NCI-H226 (cell line): Measurements from ENCODE around the gene GTF2H1.
"Not testable (repeated sequence)": the region's sequence is repeated elsewhere in the genome, so short reads cannot be mapped to it uniquely, and the experiment has no call there.

Experiments
- DNase-seq: peaks from one replicate; pipeline ENCODE4 v3.0.0-alpha.2; 2015

GTF2H1 gene

DNA sequence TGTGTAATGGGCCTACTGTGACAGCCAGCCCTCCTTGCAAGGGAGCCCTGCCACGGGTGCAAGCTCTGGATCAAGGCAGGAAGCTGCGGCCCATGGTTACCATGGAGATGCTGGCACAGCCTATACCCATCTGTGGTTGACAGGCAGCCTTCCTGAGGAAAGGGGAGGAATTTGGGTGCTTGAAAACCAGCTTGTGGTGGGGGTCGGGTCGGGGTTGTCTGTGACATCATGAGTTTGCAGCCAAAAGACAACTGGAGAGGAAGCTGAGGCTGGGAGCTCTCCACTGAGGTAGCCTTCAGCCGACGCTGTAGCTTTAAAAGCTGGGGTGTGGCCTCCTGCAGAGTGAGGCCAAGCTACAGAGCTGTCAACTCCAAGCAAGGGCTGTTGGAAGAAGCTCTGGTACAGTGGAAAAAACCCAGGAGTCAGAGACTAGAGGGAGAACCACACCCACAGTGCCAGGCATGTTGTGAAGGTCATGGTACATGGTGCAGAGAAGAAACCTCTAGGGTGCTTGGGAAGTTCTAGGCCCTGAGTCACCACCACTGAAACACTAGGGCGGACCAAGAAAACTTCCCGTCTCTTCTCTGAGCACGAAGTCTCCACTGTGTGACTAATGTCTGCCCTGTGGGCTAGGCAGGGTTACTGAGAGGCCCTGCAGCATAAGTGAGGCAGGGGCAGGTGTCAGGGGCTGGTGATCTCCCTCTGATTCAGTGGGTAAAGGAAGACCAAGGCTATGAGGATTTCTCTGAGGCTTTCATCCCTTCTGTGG is 61.2 kb downstream of the GTF2H1 start:
- DNase-seq: peak; percentile 100

DNA sequence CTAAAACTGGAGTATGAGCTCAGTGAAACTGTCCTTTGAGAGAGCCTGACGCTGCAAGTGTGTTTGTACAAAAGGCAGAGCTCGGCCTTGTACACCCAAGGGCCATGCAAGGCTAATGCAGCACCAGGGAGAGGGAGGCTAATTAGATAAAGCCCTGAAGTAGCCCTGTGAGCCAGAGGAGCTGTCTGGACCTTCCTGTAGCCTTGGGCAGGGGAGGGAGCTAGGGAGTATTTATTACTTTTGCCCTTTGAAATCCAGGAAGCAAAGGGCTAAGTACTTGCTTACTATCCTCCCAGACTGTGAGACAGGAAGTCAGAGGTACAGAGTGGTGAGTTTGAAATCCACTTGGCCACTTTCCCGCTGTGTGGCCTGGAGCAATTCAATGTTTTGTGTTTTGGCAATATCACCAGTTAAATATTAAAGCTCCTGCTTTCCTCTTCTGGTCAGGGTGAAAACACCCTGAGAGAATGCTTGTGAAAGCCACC is 61.8 kb downstream of the GTF2H1 start:
- DNase-seq: peak; percentile 94

DNA sequence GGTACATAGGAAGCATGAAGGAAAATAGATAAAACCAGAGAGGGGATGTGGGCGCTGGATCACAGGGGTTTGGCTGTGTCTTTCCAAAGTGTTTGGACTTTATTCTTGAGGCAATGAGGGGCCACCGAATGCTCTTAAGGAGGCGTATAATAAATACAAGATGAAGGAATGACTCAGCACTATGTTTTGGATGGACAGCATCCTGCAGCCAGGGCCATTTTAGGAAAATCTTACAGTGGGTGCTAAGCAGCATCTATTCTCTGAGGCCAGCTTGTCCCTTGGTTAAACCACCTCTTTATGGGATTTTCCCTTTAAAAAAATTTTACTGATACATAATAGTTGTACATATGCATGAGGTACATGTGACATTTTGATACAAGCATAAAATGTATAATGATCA is 67.7 kb downstream of the GTF2H1 start:
- no peak for DNase-seq

DNA sequence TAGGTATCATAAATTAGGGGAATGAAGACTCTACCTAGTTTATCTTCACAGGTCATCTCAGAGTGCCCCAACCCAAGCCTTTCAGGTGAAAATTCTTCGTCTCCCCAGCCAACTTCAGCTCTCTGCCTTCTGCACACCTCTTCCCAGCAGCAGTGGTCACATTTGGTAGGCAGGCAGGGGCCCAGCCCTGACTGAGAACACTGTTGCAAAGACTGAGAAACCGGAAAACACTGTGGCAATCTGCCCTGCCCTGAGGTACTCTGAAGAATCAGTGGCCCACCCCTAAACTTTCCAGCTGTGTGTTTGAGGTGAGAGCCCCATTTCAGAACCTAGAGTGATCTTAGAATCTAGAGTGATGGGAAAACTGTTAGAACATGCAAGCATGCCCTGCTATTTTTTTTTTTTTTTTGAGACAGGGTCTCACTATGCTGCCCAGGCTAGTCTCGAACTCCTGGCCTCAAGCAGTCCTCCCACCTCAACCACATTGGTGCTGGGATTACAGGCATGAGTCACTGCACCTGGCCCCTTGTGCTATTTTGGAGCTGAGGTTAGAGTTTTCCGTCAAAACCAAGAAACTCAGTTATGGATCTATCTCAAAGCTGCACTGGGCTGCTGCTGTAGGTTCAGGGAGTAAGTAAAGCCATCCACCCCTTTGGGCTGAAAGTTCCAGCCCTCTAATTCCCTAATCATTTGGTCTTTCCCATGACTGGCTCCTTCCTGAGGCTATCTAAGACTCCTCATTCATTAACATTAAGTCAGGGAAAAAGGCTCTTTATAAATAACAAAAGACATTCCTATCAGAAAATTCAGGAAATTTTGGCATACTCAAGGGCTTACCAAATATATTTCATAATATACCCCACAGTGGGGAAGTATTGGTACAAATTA is 70.3 kb downstream of the GTF2H1 start:
- no peak for DNase-seq

DNA sequence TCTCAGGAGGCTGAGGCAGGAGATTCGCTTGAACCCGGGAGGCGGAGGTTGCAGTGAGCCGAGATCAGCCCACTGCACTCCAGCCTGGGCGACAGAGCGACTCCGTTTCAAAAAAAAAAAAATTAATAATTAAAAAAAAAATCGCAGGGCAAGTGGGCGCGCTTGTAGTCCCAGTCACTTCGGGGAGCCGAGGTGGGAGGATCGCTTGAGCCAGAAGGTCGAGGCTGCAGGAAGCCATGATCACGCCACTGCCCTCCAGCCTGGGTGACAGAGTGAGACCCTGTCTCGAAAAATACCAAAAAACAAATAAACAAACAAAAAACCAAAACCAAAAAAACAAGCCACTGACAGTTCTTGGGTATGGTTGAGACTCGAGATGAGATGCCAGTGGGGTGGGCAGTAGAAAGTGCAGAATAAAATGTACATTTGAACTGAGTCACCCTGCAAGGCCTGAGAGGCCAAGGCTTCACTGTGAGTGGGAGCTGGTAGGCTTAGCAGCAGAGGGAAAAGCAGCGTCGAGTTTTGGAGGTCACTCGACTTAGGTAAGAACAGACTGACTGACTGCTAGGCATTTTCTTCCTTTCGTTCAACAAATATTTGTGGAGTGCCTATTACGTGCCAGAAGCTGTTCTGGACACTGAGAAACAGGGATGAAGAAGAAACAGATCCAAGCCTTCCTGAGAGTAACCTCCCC is 71.4 kb downstream of the GTF2H1 start:
- DNase-seq: no peak

DNA sequence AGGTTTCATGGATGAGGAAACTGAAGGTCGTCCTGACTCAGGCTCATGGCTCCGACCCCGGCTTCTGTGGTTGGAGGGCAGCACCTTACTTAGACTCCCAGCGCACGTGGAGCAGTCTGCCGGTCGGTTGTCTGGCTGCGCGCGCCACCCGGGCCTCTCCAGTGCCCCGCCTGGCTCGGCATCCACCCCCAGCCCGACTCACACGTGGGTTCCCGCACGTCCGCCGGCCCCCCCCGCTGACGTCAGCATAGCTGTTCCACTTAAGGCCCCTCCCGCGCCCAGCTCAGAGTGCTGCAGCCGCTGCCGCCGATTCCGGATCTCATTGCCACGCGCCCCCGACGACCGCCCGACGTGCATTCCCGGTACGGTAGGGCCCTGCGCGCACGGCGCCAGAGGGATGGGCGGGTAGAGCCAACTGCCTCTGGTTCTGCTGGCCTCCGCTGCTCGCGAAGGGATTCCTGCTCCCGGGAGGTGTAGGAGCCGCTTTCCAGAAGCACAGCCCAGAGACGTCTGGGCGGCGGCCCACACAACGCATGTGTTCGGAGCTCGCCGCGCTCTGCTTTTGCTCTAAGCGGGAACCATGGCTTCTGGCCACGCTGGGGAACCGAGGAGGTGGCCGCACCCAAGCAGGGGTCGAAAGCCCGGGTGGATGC is 72.0 kb downstream of the GTF2H1 start, which contains the start of gene LDHA:
TSS of gene LDHA (plus strand) at position 289 of the 653 bp plus-strand sequence. CDS start 2,280 bp downstream, outside the sequence.
- peak; percentile 97 for DNase-seq

DNA sequence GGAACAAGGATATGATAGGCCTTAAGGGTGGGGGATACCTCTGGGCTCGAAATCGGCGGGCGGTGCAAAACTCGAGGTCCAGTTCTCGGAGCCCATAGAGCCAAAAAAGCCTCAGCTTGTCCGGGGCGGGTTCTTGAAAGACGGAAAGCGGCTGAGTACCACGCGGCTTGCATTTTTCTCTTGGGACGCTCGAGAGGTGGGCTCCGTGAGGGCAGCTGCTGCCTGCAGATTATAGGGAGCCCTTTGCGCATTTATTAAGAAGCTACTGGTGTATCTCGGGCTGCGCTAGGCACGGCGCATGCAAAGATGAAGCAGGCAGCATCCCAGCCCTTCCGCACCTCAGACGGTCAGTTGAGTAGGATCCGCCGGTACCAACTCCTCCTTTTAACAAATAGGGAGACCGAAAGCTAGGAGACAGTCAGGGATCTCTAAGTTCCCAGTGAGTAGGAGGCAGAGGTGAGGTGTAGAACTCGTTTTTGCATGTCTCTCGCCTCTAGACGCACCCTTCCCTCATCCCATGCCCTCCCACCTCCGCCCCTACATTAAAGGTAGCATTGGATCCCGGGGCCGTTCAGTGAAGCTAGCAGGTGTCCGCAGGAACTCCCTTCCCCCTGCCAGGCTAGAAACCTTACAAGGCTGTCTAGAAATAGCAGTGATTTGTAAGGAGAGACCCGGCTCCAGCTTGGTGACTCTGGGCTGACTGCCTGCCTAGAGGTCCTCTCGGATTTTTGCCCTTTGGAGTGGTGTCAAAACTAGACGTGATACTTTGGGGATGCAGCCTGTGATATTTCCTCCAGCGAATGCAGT is 72.8 kb downstream of the GTF2H1 start:
- no peak for DNase-seq

DNA sequence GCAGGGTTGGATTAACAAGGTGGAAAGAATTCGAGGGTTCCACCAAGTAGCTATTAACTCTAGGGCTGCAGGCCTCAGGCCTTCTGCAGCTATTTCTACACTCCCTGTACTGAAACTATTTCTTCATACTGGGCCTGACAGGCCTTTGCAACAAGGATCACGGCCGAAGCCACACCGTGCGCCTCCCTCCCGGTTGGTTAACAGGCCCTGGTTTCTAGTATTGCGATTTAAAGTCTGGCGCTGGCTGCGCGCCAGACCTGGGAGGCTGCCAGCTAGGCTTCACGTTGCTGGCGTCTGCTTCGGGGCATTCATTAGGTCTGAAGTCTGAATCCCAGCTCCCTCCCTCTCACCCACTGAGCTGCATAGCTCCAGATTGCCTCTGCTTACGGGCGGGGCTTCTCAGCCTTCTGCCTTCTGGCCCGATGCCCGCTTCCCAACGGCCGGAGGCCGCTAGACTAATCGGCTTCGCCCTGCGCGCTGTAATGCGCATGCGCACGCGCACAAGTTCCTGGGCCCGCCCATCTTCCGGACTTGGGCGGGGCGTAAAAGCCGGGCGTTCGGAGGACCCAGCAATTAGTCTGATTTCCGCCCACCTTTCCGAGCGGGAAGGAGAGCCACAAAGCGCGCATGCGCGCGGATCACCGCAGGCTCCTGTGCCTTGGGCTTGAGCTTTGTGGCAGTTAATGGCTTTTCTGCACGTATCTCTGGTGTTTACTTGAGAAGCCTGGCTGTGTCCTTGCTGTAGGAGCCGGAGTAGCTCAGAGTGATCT is 73.6 kb downstream of the GTF2H1 start:
- peak; percentile 99 for DNase-seq

DNA sequence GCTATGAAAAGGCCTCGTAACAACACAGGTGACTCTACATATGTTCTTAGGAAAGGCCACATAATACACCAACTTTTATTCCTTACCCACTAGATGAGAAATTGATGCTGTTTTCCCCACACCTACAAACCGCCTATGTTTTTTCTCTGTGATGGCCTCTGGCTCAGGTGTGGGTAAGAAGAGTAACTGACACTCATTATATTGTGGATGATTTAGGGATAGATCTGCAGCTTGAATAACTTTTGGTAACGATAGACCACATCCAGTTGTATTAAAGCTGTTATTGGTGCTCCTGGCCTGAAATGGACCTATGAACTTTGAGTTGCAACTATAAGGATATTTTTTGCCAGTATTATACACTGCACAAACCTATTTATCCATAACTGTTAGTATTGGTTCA is 75.6 kb downstream of the GTF2H1 start:
- no peak for DNase-seq

DNA sequence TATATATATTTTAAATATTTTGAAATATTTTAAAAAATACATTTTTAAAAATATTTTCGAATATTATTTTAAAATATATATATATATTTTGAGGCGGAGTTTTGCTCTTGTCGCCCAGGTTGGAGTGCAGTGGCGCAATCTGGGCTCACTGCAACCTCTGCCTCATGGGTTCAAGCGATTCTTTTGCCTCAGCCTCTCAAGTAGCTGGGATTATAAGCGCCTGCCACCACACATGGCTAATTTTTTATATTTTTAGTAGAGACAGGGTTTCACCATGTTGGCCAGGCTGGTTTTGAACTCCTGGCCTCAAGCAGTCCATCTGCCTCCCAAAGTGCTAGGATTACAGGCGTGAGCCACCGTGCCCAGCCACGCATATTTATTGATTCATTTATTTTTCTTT is 78.7 kb downstream of the GTF2H1 start:
- not testable (repeated sequence) for DNase-seq

DNA sequence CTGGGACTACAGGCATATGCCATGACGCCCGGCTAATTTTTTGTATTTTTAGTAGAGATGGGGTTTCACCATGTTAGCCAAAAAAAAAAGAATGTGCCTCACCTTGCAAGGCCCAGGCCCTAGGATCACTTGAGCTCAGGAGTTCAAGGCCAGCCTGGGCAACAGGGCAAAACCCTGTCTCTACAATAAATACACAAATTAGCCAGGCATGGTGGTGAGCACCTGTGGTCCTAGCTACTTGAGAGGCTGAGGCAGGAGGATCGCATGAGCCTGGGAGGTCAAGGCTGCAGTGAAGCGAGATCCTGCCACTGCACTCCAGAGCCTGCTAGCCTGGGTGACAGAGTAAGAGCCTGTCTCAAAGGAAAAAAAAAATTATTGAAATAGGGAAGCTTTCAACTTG is 81.7 kb downstream of the GTF2H1 start:
- no peak for DNase-seq

DNA sequence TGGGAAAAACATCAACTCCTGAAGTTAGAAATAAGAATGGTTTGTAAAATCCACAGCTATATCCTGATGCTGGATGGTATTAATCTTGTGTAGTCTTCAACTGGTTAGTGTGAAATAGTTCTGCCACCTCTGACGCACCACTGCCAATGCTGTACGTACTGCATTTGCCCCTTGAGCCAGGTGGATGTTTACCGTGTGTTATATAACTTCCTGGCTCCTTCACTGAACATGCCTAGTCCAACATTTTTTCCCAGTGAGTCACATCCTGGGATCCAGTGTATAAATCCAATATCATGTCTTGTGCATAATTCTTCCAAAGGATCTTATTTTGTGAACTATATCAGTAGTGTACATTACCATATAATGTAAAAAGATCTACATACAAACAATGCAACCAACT is 85.0 kb downstream of the GTF2H1 start:
- peak; percentile 89 for DNase-seq

DNA sequence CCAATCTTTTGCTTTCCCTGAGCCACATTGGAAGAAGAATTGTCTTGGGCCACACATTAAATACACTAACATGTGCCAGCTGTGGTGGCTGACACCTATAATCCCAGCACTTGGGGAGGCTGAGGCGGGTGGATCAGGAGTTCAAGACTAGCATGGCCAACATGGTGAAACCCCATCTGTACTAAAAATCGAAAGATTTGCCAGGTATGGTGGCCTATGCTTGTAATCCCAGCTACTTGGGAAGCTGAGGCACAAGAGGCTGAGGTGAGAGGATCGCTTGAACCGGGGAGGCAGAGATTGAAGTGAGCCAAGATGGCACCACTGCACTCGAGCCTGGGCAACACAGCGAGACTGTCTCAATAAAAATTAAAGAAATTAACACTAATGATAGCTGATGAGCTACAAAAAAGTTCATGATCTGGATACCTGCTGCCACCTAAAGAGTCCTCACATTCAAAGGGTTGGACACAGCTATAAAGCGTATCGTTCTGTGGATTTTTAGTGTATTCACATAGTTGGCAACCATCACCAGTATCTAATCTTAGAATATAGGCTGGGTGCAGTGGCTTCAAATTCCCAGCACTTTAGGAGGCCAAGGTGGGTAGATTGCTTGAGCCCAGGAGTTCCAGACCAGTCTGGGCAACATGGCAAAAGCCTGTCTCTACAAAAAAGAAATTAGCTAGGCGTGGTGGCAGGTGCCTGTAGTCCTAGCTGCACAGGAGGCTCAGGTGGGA is 86.4 kb downstream of the GTF2H1 start:
- DNase-seq: no peak

DNA sequence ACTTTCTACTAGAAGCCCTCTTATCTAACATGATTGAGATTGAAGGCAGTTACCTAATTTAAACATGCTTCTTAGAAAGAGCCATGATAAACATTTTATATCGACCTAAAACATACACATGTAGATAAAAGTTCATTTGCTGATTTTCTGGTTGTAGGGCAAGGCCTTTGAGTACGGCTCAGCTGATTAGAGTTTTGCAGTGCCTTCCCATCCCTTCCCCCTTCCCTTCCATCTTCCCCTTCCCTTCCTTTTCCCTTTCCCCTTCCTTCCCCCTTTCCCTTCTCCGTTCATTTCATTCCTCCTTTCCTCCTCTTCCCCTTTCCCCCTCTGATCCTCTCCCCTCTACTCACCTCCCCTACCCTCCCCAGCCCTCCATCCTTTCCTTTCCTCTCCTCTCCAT is 94.1 kb downstream of the GTF2H1 start:
- DNase-seq: no peak
